ENCODE data around the gene RBFOX1. TPM values are rescaled to one million over a fixed set of nuclear protein-coding genes. Genes with fewer than 3 reads are reported as not detected.

RBFOX1 gene
- total RNA-seq, 1 donor from 2014 or later: not detected

DNA sequence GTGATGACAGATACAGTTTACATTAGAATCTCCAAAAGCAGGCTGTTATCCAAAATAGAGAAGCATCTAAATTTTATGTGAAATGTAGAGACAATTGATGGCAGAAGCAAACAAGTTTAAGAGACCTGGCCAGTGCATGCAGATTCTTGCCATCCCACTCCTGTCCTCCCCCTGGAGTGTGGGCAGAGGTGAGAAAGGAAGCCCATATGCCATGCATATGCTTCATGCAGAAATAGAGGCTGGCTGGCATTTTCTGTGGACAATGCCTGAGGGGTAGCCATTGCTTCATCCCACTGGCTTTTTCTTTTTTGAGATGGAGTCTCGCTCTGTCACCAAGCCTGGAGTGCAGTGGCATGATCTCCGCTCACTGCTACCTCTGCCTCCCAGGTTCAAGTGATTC, 382.1 kb downstream of the RBFOX1 start:
- H3K27ac Mint-ChIP-seq (ENCODE audit: unreplicated experiment): no peak overlapping the region
- no peak for DNase-seq (ENCODE audit: extremely low spot score, unreplicated experiment)
- H3K36me3 Mint-ChIP-seq (ENCODE audit: unreplicated experiment): no peaks in the 10 kb centered on the region
- no peaks in the 10 kb centered on the region for H3K4me1 Mint-ChIP-seq (ENCODE audit: unreplicated experiment)
- TF ChIP-seq, protein P1, sequence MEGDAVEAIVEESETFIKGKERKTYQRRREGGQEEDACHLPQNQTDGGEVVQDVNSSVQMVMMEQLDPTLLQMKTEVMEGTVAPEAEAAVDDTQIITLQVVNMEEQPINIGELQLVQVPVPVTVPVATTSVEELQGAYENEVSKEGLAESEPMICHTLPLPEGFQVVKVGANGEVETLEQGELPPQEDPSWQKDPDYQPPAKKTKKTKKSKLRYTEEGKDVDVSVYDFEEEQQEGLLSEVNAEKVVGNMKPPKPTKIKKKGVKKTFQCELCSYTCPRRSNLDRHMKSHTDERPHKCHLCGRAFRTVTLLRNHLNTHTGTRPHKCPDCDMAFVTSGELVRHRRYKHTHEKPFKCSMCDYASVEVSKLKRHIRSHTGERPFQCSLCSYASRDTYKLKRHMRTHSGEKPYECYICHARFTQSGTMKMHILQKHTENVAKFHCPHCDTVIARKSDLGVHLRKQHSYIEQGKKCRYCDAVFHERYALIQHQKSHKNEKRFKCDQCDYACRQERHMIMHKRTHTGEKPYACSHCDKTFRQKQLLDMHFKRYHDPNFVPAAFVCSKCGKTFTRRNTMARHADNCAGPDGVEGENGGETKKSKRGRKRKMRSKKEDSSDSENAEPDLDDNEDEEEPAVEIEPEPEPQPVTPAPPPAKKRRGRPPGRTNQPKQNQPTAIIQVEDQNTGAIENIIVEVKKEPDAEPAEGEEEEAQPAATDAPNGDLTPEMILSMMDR (IDR thresholded peaks at IDR 0.05): no peak
- no peaks in the 10 kb centered on the region for H3K27me3 Mint-ChIP-seq (ENCODE audit: unreplicated experiment)
- H3K4me3 Mint-ChIP-seq (ENCODE audit: unreplicated experiment): no peak overlapping the region
- H3K9me3 Mint-ChIP-seq (ENCODE audit: unreplicated experiment): peaks cover 31% of the 10 kb centered on the region

DNA sequence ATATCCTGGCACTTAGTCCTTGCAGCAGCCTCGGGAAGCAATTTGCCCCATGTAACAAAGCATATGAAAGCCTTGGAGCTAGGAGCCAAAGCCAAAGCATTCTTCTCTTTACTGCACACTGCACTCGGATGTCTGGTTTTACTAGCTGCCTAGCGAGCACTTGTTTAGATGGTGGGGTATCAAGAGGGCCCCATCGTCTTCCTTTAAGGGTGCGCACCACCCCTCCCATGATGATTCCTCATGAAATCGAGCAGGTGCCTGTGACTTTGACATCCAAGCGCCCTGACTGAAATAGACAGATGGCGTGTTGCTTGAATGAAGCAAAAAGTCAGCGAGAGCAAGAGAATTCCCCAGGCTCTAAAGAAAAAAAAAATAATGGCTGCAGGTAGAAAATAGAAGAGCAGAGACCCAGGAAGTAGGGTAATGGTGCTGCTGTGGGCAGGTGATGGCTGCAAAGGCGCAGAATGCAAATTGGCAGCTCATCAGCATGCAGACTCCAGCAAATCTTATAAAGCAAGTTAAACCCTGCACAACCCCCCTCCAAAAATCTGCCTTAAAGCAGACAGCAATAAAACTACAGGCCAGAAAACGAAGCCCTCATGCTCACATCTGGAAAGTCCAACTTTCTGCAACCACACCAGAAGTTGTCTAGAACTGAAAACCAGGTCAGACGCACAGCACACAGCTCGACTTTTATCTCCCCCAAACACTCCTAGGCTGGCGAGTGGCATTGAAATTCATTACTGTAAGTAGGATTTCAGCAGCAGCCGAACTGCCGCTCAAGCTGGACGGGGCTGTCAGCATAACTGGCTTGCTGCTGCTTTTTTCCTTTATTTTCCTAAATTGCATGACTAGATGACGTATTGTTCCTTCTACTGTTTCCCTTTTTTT, 384.3 kb downstream of the RBFOX1 start:
- Mint-ChIP-seq H3K27ac (ENCODE audit: unreplicated experiment) (no peak overlapping the region), H3K4me3 (ENCODE audit: unreplicated experiment) (no peak overlapping the region), H3K36me3 (ENCODE audit: unreplicated experiment) (no peaks in the 10 kb centered on the region), H3K27me3 (ENCODE audit: unreplicated experiment) (no peaks in the 10 kb centered on the region), H3K9me3 (ENCODE audit: unreplicated experiment) (peaks cover 38% of the 10 kb centered on the region), H3K4me1 (ENCODE audit: unreplicated experiment) (no peaks in the 10 kb centered on the region)
- no peak for DNase-seq (ENCODE audit: extremely low spot score, unreplicated experiment)
- TF ChIP-seq, protein P1 (IDR thresholded peaks at IDR 0.05): no peak

DNA sequence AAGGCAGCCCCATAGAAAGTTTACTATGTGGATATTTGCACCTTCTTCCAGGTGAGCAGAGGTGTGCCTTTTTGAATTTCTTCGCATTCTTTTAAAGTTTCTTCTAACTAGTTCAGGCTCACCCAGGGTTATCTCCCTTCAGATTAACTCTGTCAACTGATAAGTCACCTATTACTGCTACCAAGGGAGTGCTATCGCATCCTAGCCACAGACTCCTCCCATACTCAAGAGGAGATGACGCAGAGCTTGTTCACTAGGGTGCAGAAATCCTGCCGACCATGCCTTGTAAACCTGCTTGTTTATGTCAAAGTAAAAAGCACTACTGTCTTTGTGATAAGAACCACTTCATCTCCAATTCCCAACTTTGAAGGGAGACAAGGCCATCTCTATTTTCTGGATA, 390.1 kb downstream of the RBFOX1 start:
- H3K27ac Mint-ChIP-seq (ENCODE audit: unreplicated experiment): no peak overlapping the region
- TF ChIP-seq, protein P1 (IDR thresholded peaks at IDR 0.05): no peak
- H3K36me3 Mint-ChIP-seq (ENCODE audit: unreplicated experiment): no peaks in the 10 kb centered on the region
- no peak overlapping the region for H3K4me3 Mint-ChIP-seq (ENCODE audit: unreplicated experiment)
- H3K27me3 Mint-ChIP-seq (ENCODE audit: unreplicated experiment): no peaks in the 10 kb centered on the region
- peaks cover 35% of the 10 kb centered on the region for H3K9me3 Mint-ChIP-seq (ENCODE audit: unreplicated experiment)
- DNase-seq (ENCODE audit: extremely low spot score, unreplicated experiment): no peak
- no peaks in the 10 kb centered on the region for H3K4me1 Mint-ChIP-seq (ENCODE audit: unreplicated experiment)

DNA sequence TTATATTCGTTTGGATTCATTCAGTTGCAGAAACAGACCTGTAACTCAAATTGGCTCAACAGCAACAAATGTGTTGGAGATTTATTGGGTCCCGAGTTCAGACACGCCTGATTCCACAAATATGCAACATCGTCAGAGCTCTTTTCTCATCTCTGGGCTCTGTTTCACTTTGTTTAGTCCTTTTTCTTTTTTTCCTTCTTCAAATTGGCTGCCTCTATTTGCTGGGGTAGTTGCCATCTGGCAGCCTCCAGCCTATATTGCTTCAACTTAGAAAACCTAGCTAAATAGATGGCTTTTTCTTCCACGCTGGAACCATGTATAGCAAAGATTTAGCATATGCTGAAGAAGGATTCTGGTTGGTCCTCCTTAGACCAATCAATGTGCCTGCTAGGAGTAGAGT, 398.5 kb downstream of the RBFOX1 start:
- TF ChIP-seq, protein P1 (IDR thresholded peaks at IDR 0.05): no peak
- H3K4me1 Mint-ChIP-seq (ENCODE audit: unreplicated experiment): no peaks in the 10 kb centered on the region
- H3K9me3 Mint-ChIP-seq (ENCODE audit: unreplicated experiment): peaks cover 47% of the 10 kb centered on the region
- H3K36me3 Mint-ChIP-seq (ENCODE audit: unreplicated experiment): no peaks in the 10 kb centered on the region
- H3K27me3 Mint-ChIP-seq (ENCODE audit: unreplicated experiment): no peaks in the 10 kb centered on the region
- DNase-seq (ENCODE audit: extremely low spot score, unreplicated experiment): no peak
- H3K27ac Mint-ChIP-seq (ENCODE audit: unreplicated experiment): no peak overlapping the region
- H3K4me3 Mint-ChIP-seq (ENCODE audit: unreplicated experiment): no peak overlapping the region

DNA sequence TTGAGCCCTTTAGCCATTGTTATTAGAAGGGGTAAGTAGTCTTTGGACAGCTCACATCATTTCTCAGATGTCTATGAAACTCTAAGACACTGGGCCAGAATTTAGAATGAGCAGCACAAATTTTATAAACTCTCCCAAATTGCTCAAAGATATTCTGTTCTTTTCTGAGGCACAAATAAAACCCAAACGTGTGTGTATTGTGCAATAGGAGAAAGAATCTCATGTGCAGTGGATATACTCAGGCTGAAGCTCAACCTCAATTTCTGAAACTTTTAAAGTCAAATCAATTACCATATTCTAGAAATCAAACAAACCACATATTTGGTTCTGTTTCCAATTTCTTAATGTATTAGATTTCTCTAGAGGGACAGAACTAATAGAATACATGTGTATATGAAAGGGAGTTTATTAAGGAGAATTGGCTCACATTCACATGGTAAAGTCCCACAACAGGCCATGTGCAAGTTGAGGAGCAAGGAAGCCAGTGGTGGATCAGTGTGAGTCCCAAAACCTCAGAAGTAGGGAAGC, 403.6 kb downstream of the RBFOX1 start:
- TF ChIP-seq, protein P1 (IDR thresholded peaks at IDR 0.05): no peak

More for the DNA sequence above, 403.6 kb downstream of the RBFOX1 start:
- Mint-ChIP-seq H3K4me1 (ENCODE audit: unreplicated experiment) (no peaks in the 10 kb centered on the region), H3K27ac (ENCODE audit: unreplicated experiment) (no peak overlapping the region), H3K4me3 (ENCODE audit: unreplicated experiment) (no peak overlapping the region), H3K9me3 (ENCODE audit: unreplicated experiment) (peaks cover 67% of the 10 kb centered on the region), H3K27me3 (ENCODE audit: unreplicated experiment) (no peaks in the 10 kb centered on the region), H3K36me3 (ENCODE audit: unreplicated experiment) (peaks cover 2% of the 10 kb centered on the region)
- DNase-seq (ENCODE audit: extremely low spot score, unreplicated experiment): no peak
